Activated naive CD4-positive, alpha-beta T cell treated with anti-CD3 and anti-CD28 coated beads, Interleukin-2, amount 10 ng/mL, durations not matched to agents 7 days and 5 days (primary cell): Measurements from ENCODE around the gene RNASE8.
A peak's percentile ranks its signal among the peaks of the same experiment; 100 is the strongest.

Source experiments
- CTCF ChIA-PET: fragments of 350-600 bp; sonication (Branson Sonifier 250); formaldehyde crosslinking; loops from one replicate; lab custom pipeline; 2021; ENCODE audit warnings: antibody characterized with exemption; lab: Charles Lee
- DNase-seq: peaks from one replicate; pipeline ENCODE4 v3.0.0-alpha.2; 2020
- H3K27ac Mint-ChIP-seq: one replicate; pipeline ENCODE4 v1.8.0; 2021; ENCODE audit warnings: mild to moderate bottlenecking, moderate library complexity, mixed read lengths
- H3K27me3 Mint-ChIP-seq: one replicate; pipeline ENCODE4 v1.8.0; 2021; ENCODE audit warnings: mild to moderate bottlenecking, mixed read lengths
- H3K36me3 Mint-ChIP-seq: one replicate; pipeline ENCODE4 v1.8.0; 2021; ENCODE audit warnings: mixed read lengths
- H3K4me1 Mint-ChIP-seq: one replicate; pipeline ENCODE4 v1.8.0; 2021; ENCODE audit warnings: mixed read lengths
- H3K4me3 Mint-ChIP-seq: one replicate; pipeline ENCODE4 v1.8.0; 2021; ENCODE audit warnings: mild to moderate bottlenecking, moderate library complexity, mixed read lengths
- H3K9me3 Mint-ChIP-seq: one replicate; pipeline ENCODE4 v1.8.0; 2021; ENCODE audit warnings: mixed read lengths

RNASE8 gene

GRCh38 chr14:21077672-21078071 lies 20.1 kb downstream of the RNASE8 start:
- DNase-seq, result no peak
- H3K9me3 Mint-ChIP-seq, result no peaks in the 10 kb centered on the region
- no peaks in the 10 kb centered on the region for H3K4me1 Mint-ChIP-seq
- H3K36me3 Mint-ChIP-seq, result no peaks in the 10 kb centered on the region
- CTCF ChIA-PET, result interaction anchor here (0.6 to 2.3 kb wide), 3 partner anchors 12 to 26 kb away, joined by 3 to 7 read pairs (median 6); no protein-coding TSS in a partner anchor
- peaks cover 61% of the 10 kb centered on the region for H3K27me3 Mint-ChIP-seq
- no peak overlapping the region for H3K27ac Mint-ChIP-seq
- H3K4me3 Mint-ChIP-seq, result no peak overlapping the region

GRCh38 chr14:21078287-21078686 lies 20.7 kb downstream of the RNASE8 start:
- H3K9me3 Mint-ChIP-seq, result no peaks in the 10 kb centered on the region
- no peak for DNase-seq
- H3K27me3 Mint-ChIP-seq, result peaks cover 55% of the 10 kb centered on the region
- H3K4me3 Mint-ChIP-seq, result no peak overlapping the region
- no peak overlapping the region for H3K27ac Mint-ChIP-seq
- H3K4me1 Mint-ChIP-seq, result no peaks in the 10 kb centered on the region
- H3K36me3 Mint-ChIP-seq, result no peaks in the 10 kb centered on the region
- CTCF ChIA-PET, result interaction anchor here (1.7 to 2.3 kb wide), 3 partner anchors 11 to 26 kb away, joined by 6 to 9 read pairs (median 7); no protein-coding TSS in a partner anchor

GRCh38 chr14:21078726-21079125 lies 21.1 kb downstream of the RNASE8 start:
- Mint-ChIP-seq H3K4me3 (no peak overlapping the region), H3K4me1 (no peaks in the 10 kb centered on the region), H3K36me3 (no peaks in the 10 kb centered on the region), H3K9me3 (no peaks in the 10 kb centered on the region), H3K27ac (no peak overlapping the region), H3K27me3 (peaks cover 51% of the 10 kb centered on the region)
- no peak for DNase-seq
- CTCF ChIA-PET, result interaction anchor here (1.7 to 2.3 kb wide), 3 partner anchors 11 to 25 kb away, joined by 6 to 9 read pairs (median 7); no protein-coding TSS in a partner anchor

- Mint-ChIP-seq H3K4me3 (no peak overlapping the region), H3K36me3 (no peaks in the 10 kb centered on the region)
- CTCF ChIA-PET, result interaction anchor here (1.5 kb wide), 1 partner anchor 22 kb away, joined by 5 read pairs; no protein-coding TSS in a partner anchor
Observed at GRCh38 chr14:21081521-21082142, 24.0 kb downstream of the RNASE8 start.

GRCh38 chr14:21083565-21084325 lies 26.1 kb downstream of the RNASE8 start:
- Mint-ChIP-seq H3K9me3 (no peaks in the 10 kb centered on the region), H3K27me3 (peaks cover 13% of the 10 kb centered on the region)

More at GRCh38 chr14:21081521-21082142, 24.0 kb downstream of the RNASE8 start:
- H3K27me3 Mint-ChIP-seq, result peaks cover 27% of the 10 kb centered on the region
- DNase-seq, result no peak
- no peak overlapping the region for H3K27ac Mint-ChIP-seq
- no peaks in the 10 kb centered on the region for H3K9me3 Mint-ChIP-seq
- peaks cover 2% of the 10 kb centered on the region for H3K4me1 Mint-ChIP-seq

GRCh38 chr14:21084396-21084795 lies 26.8 kb downstream of the RNASE8 start:
- Mint-ChIP-seq H3K9me3 (no peaks in the 10 kb centered on the region), H3K4me3 (no peak overlapping the region), H3K4me1 (peaks cover 18% of the 10 kb centered on the region), H3K36me3 (no peaks in the 10 kb centered on the region), H3K27ac (no peak overlapping the region), H3K27me3 (peaks cover 13% of the 10 kb centered on the region)
- DNase-seq, result no peak
- CTCF ChIA-PET, result interaction anchor here (1.1 to 1.8 kb wide), 4 partner anchors 8 to 20 kb away, joined by 3 to 7 read pairs (median 4); partner anchors contain the start of gene ARHGEF40

More at GRCh38 chr14:21083565-21084325, 26.1 kb downstream of the RNASE8 start:
- no peak overlapping the region for H3K4me3 Mint-ChIP-seq
- H3K27ac Mint-ChIP-seq, result no peak overlapping the region
- H3K4me1 Mint-ChIP-seq, result peaks cover 15% of the 10 kb centered on the region
- no peaks in the 10 kb centered on the region for H3K36me3 Mint-ChIP-seq
- CTCF ChIA-PET, result interaction anchor here (1.1 to 1.8 kb wide), 5 partner anchors 9 to 68 kb away, joined by 3 to 7 read pairs (median 4); partner anchors contain the start of gene ARHGEF40
- no peak for DNase-seq

GRCh38 chr14:21084998-21085853 lies 27.6 kb downstream of the RNASE8 start:
- CTCF ChIA-PET, result interaction anchor here (1.3 to 1.8 kb wide), 3 partner anchors 8 to 19 kb away, joined by 3 to 7 read pairs (median 4); partner anchors contain the start of gene ARHGEF40
- DNase-seq, result no peak
- no peaks in the 10 kb centered on the region for H3K9me3 Mint-ChIP-seq
- H3K4me3 Mint-ChIP-seq, result no peak overlapping the region
- H3K27ac Mint-ChIP-seq, result no peak overlapping the region
- H3K27me3 Mint-ChIP-seq, result peaks cover 10% of the 10 kb centered on the region
- H3K36me3 Mint-ChIP-seq, result no peaks in the 10 kb centered on the region
- peaks cover 18% of the 10 kb centered on the region for H3K4me1 Mint-ChIP-seq

- H3K27ac Mint-ChIP-seq, result no peak overlapping the region
- H3K4me3 Mint-ChIP-seq, result no peak overlapping the region
- CTCF ChIA-PET, result interaction anchor here (0.8 to 4.1 kb wide), 8 partner anchors 12 to 81 kb away, joined by 3 to 72 read pairs (median 20); partner anchors contain the start of genes ARHGEF40 and TMEM253
- peaks cover 7% of the 10 kb centered on the region for H3K27me3 Mint-ChIP-seq
- no peaks in the 10 kb centered on the region for H3K36me3 Mint-ChIP-seq
- H3K9me3 Mint-ChIP-seq, result no peaks in the 10 kb centered on the region
- H3K4me1 Mint-ChIP-seq, result peaks cover 18% of the 10 kb centered on the region
- DNase-seq, result no peak
Observed at GRCh38 chr14:21086908-21087293, 29.3 kb downstream of the RNASE8 start.

- H3K36me3 Mint-ChIP-seq, result no peaks in the 10 kb centered on the region
- DNase-seq, result peak; percentile 77
- H3K27me3 Mint-ChIP-seq, result peaks cover 9% of the 10 kb centered on the region
- H3K4me1 Mint-ChIP-seq, result peaks cover 19% of the 10 kb centered on the region
- CTCF ChIA-PET, result interaction anchor here (0.8 to 4.1 kb wide), 9 partner anchors 12 to 116 kb away, joined by 3 to 72 read pairs (median 3); partner anchors contain the start of genes ARHGEF40 and TMEM253
- no peak overlapping the region for H3K4me3 Mint-ChIP-seq
- peak overlapping the region; percentile 9 for H3K27ac Mint-ChIP-seq
- no peaks in the 10 kb centered on the region for H3K9me3 Mint-ChIP-seq
Observed at GRCh38 chr14:21087294-21088091, 29.9 kb downstream of the RNASE8 start.

GRCh38 chr14:21088687-21089086 lies 31.1 kb downstream of the RNASE8 start:
- no peaks in the 10 kb centered on the region for H3K36me3 Mint-ChIP-seq
- peaks cover 23% of the 10 kb centered on the region for H3K4me1 Mint-ChIP-seq
- H3K27ac Mint-ChIP-seq, result no peak overlapping the region
- peaks cover 20% of the 10 kb centered on the region for H3K27me3 Mint-ChIP-seq
- DNase-seq, result no peak
- H3K9me3 Mint-ChIP-seq, result no peaks in the 10 kb centered on the region
- no peak overlapping the region for H3K4me3 Mint-ChIP-seq
- CTCF ChIA-PET, result interaction anchor here (0.9 to 4.1 kb wide), 10 partner anchors 11 to 104 kb away, joined by 3 to 72 read pairs (median 10); partner anchors contain the start of genes ARHGEF40 and TMEM253

GRCh38 chr14:21089271-21089670 lies 31.6 kb downstream of the RNASE8 start:
- peaks cover 23% of the 10 kb centered on the region for H3K4me1 Mint-ChIP-seq
- no peaks in the 10 kb centered on the region for H3K36me3 Mint-ChIP-seq
- CTCF ChIA-PET, result interaction anchor here (0.8 to 4.1 kb wide), 11 partner anchors 12 to 103 kb away, joined by 3 to 72 read pairs (median 7); partner anchors contain the start of genes ARHGEF40 and TMEM253
- H3K27me3 Mint-ChIP-seq, result peaks cover 25% of the 10 kb centered on the region
- no peaks in the 10 kb centered on the region for H3K9me3 Mint-ChIP-seq
- no peak overlapping the region for H3K27ac Mint-ChIP-seq
- DNase-seq, result no peak
- no peak overlapping the region for H3K4me3 Mint-ChIP-seq

GRCh38 chr14:21089877-21090193 lies 32.2 kb downstream of the RNASE8 start:
- CTCF ChIA-PET, result interaction anchor here (0.8 to 4.1 kb wide), 11 partner anchors 12 to 103 kb away, joined by 3 to 72 read pairs (median 7); partner anchors contain the start of genes ARHGEF40 and TMEM253
- no peak overlapping the region for H3K4me3 Mint-ChIP-seq

More at GRCh38 chr14:21089877-21090193, 32.2 kb downstream of the RNASE8 start:
- Mint-ChIP-seq H3K9me3 (no peaks in the 10 kb centered on the region), H3K36me3 (no peaks in the 10 kb centered on the region), H3K4me1 (peaks cover 23% of the 10 kb centered on the region), H3K27me3 (peaks cover 29% of the 10 kb centered on the region), H3K27ac (no peak overlapping the region)
- no peak for DNase-seq
